ENCODE data around the gene KCNN3. TPM values are rescaled to one million over a fixed set of nuclear protein-coding genes. Genes with fewer than 3 reads are reported as not detected.

KCNN3 gene
- total RNA-seq, 1 donor from 2014 or later = 0.86 TPM

DNA sequence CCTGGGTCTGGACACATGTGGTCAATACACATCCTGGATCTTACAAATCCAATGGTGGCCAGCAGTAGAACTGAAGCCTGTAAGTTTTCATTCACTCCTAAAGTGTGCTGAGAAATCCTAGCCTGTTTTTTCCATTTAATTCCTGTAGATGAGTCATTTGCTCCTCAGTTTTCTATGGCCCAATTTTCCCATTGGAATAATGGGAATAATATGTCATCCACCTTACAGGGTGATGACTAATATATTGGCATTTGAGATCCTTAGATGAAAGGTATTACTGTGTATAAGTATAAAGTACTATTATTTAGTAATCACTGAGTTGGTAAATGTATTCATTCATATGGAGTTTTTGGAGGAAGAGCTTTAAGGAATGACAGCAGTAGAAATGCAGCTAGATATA, 172.4 kb downstream of the KCNN3 start:
- no peak for DNase-seq (ENCODE audit: low spot score, unreplicated experiment)
- no peak overlapping the region for H3K27ac Mint-ChIP-seq
- no peaks in the 10 kb centered on the region for H3K4me1 Mint-ChIP-seq (ENCODE audit: low read depth)
- H3K36me3 Mint-ChIP-seq (ENCODE audit: insufficient read depth) = no peaks in the 10 kb centered on the region
- TF ChIP-seq, protein P1, sequence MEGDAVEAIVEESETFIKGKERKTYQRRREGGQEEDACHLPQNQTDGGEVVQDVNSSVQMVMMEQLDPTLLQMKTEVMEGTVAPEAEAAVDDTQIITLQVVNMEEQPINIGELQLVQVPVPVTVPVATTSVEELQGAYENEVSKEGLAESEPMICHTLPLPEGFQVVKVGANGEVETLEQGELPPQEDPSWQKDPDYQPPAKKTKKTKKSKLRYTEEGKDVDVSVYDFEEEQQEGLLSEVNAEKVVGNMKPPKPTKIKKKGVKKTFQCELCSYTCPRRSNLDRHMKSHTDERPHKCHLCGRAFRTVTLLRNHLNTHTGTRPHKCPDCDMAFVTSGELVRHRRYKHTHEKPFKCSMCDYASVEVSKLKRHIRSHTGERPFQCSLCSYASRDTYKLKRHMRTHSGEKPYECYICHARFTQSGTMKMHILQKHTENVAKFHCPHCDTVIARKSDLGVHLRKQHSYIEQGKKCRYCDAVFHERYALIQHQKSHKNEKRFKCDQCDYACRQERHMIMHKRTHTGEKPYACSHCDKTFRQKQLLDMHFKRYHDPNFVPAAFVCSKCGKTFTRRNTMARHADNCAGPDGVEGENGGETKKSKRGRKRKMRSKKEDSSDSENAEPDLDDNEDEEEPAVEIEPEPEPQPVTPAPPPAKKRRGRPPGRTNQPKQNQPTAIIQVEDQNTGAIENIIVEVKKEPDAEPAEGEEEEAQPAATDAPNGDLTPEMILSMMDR (IDR thresholded peaks at IDR 0.05; ENCODE audit: unreplicated experiment) = no peak
- H3K27me3 Mint-ChIP-seq = peaks cover 12% of the 10 kb centered on the region
- H3K9me3 Mint-ChIP-seq (ENCODE audit: low read depth) = no peaks in the 10 kb centered on the region
- H3K4me3 Mint-ChIP-seq (ENCODE audit: low read depth) = no peak overlapping the region

DNA sequence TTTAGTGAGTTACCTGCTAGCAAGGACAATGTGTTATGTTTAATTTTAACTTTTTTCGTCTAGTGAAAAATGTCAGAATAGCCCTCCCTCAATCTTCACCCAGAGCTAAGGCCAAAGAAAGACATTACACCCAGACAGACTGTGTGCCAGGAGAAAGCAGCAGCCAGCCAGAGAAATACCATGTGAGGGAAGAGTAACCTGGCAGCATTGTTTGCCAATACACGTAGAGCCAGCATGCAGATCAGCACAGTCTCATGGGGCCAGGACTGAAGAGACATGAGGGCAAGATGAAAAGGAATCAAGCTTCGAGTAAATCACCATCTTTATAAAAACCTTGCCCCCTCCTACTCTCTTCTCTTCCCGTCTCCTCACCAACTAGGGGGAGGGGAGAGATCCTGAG, 173.6 kb downstream of the KCNN3 start:
- H3K4me1 Mint-ChIP-seq (ENCODE audit: low read depth) = no peaks in the 10 kb centered on the region
- no peak for DNase-seq (ENCODE audit: low spot score, unreplicated experiment)
- no peaks in the 10 kb centered on the region for H3K9me3 Mint-ChIP-seq (ENCODE audit: low read depth)
- H3K27ac Mint-ChIP-seq = no peak overlapping the region
- TF ChIP-seq, protein P1 (IDR thresholded peaks at IDR 0.05; ENCODE audit: unreplicated experiment) = no peak
- H3K27me3 Mint-ChIP-seq = peaks cover 12% of the 10 kb centered on the region
- H3K4me3 Mint-ChIP-seq (ENCODE audit: low read depth) = no peak overlapping the region
- no peaks in the 10 kb centered on the region for H3K36me3 Mint-ChIP-seq (ENCODE audit: insufficient read depth)

DNA sequence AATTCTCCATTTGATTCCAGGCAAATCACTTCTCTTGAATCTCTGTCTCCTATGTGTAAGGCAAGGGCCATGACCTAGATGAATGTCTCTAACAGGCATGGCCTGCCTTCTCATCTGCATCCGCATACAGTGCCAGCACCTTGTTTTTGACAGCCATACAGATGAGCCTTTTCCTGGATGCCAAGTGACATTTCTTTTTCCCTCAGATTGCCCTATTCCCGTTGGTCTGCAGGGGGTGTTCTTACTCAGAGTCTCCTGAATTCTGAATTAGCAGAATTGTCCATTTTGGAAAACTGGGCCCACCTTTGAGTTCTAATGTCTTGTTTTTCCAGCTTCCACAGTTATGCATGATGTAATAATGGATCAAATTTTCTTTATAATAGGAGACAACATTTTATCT, 174.1 kb downstream of the KCNN3 start:
- peaks cover 12% of the 10 kb centered on the region for H3K27me3 Mint-ChIP-seq
- TF ChIP-seq, protein P1 (IDR thresholded peaks at IDR 0.05; ENCODE audit: unreplicated experiment) = peak; percentile 36
- H3K36me3 Mint-ChIP-seq (ENCODE audit: insufficient read depth) = no peaks in the 10 kb centered on the region
- no peak overlapping the region for H3K4me3 Mint-ChIP-seq (ENCODE audit: low read depth)
- no peaks in the 10 kb centered on the region for H3K9me3 Mint-ChIP-seq (ENCODE audit: low read depth)
- DNase-seq (ENCODE audit: low spot score, unreplicated experiment) = no peak
- H3K4me1 Mint-ChIP-seq (ENCODE audit: low read depth) = no peaks in the 10 kb centered on the region
- H3K27ac Mint-ChIP-seq = no peak overlapping the region

DNA sequence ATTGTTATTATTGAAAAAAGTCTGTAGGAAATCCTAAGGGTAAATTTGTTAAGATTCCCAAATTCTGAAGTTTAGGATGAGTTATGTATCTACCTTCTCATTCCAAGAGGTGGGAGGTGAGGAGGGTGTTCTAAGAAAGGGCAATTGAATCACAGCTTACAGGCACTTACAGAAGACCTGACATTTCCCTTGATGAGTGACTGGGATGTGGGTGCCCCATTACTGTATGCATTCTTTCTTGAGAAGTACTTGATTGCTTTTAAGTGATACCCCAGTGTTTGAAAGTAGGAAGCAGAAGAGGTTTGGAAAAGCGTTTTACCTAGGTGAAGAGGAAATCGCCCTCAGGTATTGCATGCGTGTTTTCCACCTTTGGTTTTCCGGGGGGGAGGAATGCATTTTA, 175.1 kb downstream of the KCNN3 start:
- TF ChIP-seq, protein P1 (IDR thresholded peaks at IDR 0.05; ENCODE audit: unreplicated experiment) = no peak
- H3K9me3 Mint-ChIP-seq (ENCODE audit: low read depth) = no peaks in the 10 kb centered on the region
- H3K4me3 Mint-ChIP-seq (ENCODE audit: low read depth) = no peak overlapping the region
- H3K4me1 Mint-ChIP-seq (ENCODE audit: low read depth) = no peaks in the 10 kb centered on the region
- no peaks in the 10 kb centered on the region for H3K36me3 Mint-ChIP-seq (ENCODE audit: insufficient read depth)
- DNase-seq (ENCODE audit: low spot score, unreplicated experiment) = no peak
- H3K27ac Mint-ChIP-seq = no peak overlapping the region
- H3K27me3 Mint-ChIP-seq = peaks cover 12% of the 10 kb centered on the region

DNA sequence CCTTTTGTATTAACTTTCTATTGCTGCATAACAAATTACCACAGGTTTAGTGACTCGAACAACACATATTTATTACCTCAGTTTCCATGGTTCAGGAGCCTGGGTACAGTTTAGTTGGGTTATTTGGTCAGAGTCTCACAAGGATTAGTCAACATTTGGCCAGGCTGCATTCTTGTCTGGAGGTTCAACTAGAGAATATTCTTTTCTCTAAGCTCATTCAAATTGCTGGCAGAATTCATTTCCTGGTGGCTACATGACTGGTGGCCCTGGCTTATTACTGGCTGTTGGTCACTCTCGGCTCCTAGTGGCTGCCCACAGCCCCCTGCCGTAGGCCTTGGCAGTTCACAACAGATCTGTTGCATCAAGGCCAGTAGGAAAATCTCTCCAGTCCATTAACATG, 181.0 kb downstream of the KCNN3 start:
- H3K4me3 Mint-ChIP-seq (ENCODE audit: low read depth) = no peak overlapping the region
- DNase-seq (ENCODE audit: low spot score, unreplicated experiment) = no peak
- H3K4me1 Mint-ChIP-seq (ENCODE audit: low read depth) = no peaks in the 10 kb centered on the region
- no peak overlapping the region for H3K27ac Mint-ChIP-seq
- peaks cover 11% of the 10 kb centered on the region for H3K27me3 Mint-ChIP-seq
- no peaks in the 10 kb centered on the region for H3K9me3 Mint-ChIP-seq (ENCODE audit: low read depth)
- no peaks in the 10 kb centered on the region for H3K36me3 Mint-ChIP-seq (ENCODE audit: insufficient read depth)
- TF ChIP-seq, protein P1 (IDR thresholded peaks at IDR 0.05; ENCODE audit: unreplicated experiment) = no peak
